NCI-H460 (cell line): ENCODE results near the gene SHOX. TPM values are rescaled to one million over a fixed set of nuclear protein-coding genes. Genes with fewer than 3 reads are reported as not detected.
"Not testable (repeated sequence)": the region's sequence is repeated elsewhere in the genome, so short reads cannot be mapped to it uniquely, and the experiment has no call there.

Source experiments
- DNase-seq: peaks from one replicate; pipeline ENCODE4 v3.0.0-alpha.2; 2016; ENCODE audit warnings: low read depth; ENCODE audit errors: extremely low read depth
- total RNA-seq: library from RNA; depleted of rRNA; stranded (reverse); fragments of >200 nt; shearing (Covaris generic); gene quantifications from 2 replicates; pipeline ENCODE4 v1.2.3, GENCODE V29; 2014

Gene SHOX
- total RNA-seq, 1 experiment from 2014 or later: not detected

GRCh38 chrX:636981-637659, 6.5 kb downstream of the SHOX start:
- no peak for DNase-seq

- DNase-seq: no peak
Measured at GRCh38 chrX:637660-638481, 7.3 kb downstream of the SHOX start.

- no peak for DNase-seq
Measured at GRCh38 chrX:638482-639131, 8.0 kb downstream of the SHOX start.

- no peak for DNase-seq
Measured at GRCh38 chrX:639151-639550, 8.6 kb downstream of the SHOX start.

- DNase-seq: no peak
Measured at GRCh38 chrX:640641-641040, 10.1 kb downstream of the SHOX start.

- no peak for DNase-seq
Measured at GRCh38 chrX:641671-642435, 11.3 kb downstream of the SHOX start.

- no peak for DNase-seq
Measured at GRCh38 chrX:642436-643240, 12.0 kb downstream of the SHOX start.

- DNase-seq: no peak
Measured at GRCh38 chrX:643241-643595, 12.6 kb downstream of the SHOX start.

GRCh38 chrX:643911-644303, 13.3 kb downstream of the SHOX start:
- DNase-seq: no peak

- no peak for DNase-seq
Measured at GRCh38 chrX:644304-645281, 14.0 kb downstream of the SHOX start.

GRCh38 chrX:646228-646495, 15.6 kb downstream of the SHOX start:
- no peak for DNase-seq

GRCh38 chrX:646796-647195, 16.2 kb downstream of the SHOX start:
- DNase-seq: no peak

- DNase-seq: no peak
Measured at GRCh38 chrX:649166-649565, 18.6 kb downstream of the SHOX start.

- DNase-seq: no peak
Measured at GRCh38 chrX:650324-650723, 19.7 kb downstream of the SHOX start.

GRCh38 chrX:650811-651210, 20.2 kb downstream of the SHOX start:
- DNase-seq: no peak

GRCh38 chrX:651922-652321, 21.3 kb downstream of the SHOX start:
- not testable (repeated sequence) for DNase-seq

- DNase-seq: no peak
Measured at GRCh38 chrX:652341-652741, 21.8 kb downstream of the SHOX start.

GRCh38 chrX:653306-653705, 22.7 kb downstream of the SHOX start:
- no peak for DNase-seq

- no peak for DNase-seq
Measured at GRCh38 chrX:661154-661553, 30.6 kb downstream of the SHOX start.
